GM19372 (cell line): ENCODE results near the gene HIVEP1.

ENCODE experiments used
- ATAC-seq: cut with Tn5 transposase; IDR thresholded peaks from one replicate; pipeline ENCODE4 v1.9.1; 2021; ENCODE audit warnings: mild to moderate bottlenecking, low read depth, moderate library complexity; ENCODE audit not compliant: unreplicated experiment

Gene HIVEP1

GRCh38 chr6:11989386-11989785 is 22.7 kb upstream of the HIVEP1 start:
- no peak for ATAC-seq

GRCh38 chr6:11992086-11992485 is 20.0 kb upstream of the HIVEP1 start:
- ATAC-seq: no peak

- ATAC-seq: no peak
Observed at GRCh38 chr6:11994875-11995461, 17.1 kb upstream of the HIVEP1 start.

GRCh38 chr6:11996751-11997150 is 15.4 kb upstream of the HIVEP1 start:
- ATAC-seq: no peak

- ATAC-seq: no peak
Observed at GRCh38 chr6:11999246-11999645, 12.9 kb upstream of the HIVEP1 start.

- ATAC-seq: no peak
Observed at GRCh38 chr6:12000174-12000573, 11.9 kb upstream of the HIVEP1 start.

GRCh38 chr6:12001004-12001705 is 11.0 kb upstream of the HIVEP1 start:
- ATAC-seq: no peak

GRCh38 chr6:12001706-12002435 is 10.2 kb upstream of the HIVEP1 start:
- no peak for ATAC-seq

GRCh38 chr6:12007473-12007872 is 4.6 kb upstream of the HIVEP1 start:
- ATAC-seq: no peak

- no peak for ATAC-seq
Observed at GRCh38 chr6:12007887-12008286, 4.2 kb upstream of the HIVEP1 start.

- peak; percentile 23 for ATAC-seq
Observed at GRCh38 chr6:12008366-12009179, 3.5 kb upstream of the HIVEP1 start.

GRCh38 chr6:12009180-12009685 is 2.9 kb upstream of the HIVEP1 start:
- ATAC-seq: no peak

GRCh38 chr6:12009876-12010634 is 2.1 kb upstream of the HIVEP1 start:
- ATAC-seq: no peak

- peak; percentile 37 for ATAC-seq
Observed at GRCh38 chr6:12010635-12011275, 1.4 kb upstream of the HIVEP1 start.

- ATAC-seq: peak; percentile 55
Observed at GRCh38 chr6:12011276-12012037, 655 bp upstream of the HIVEP1 start.

GRCh38 chr6:12012558-12013306 is 620 bp downstream of the HIVEP1 start:
- ATAC-seq: no peak

GRCh38 chr6:12013307-12013719 is 1.2 kb downstream of the HIVEP1 start:
- ATAC-seq: no peak
